Measurements from ENCODE around the gene RTL10. TPM values are rescaled to one million over a fixed set of nuclear protein-coding genes. Genes with fewer than 3 reads are reported as not detected.

Gene RTL10
- polyA plus RNA-seq, 1 donor from 2014 or later, result 11.7 TPM

DNA sequence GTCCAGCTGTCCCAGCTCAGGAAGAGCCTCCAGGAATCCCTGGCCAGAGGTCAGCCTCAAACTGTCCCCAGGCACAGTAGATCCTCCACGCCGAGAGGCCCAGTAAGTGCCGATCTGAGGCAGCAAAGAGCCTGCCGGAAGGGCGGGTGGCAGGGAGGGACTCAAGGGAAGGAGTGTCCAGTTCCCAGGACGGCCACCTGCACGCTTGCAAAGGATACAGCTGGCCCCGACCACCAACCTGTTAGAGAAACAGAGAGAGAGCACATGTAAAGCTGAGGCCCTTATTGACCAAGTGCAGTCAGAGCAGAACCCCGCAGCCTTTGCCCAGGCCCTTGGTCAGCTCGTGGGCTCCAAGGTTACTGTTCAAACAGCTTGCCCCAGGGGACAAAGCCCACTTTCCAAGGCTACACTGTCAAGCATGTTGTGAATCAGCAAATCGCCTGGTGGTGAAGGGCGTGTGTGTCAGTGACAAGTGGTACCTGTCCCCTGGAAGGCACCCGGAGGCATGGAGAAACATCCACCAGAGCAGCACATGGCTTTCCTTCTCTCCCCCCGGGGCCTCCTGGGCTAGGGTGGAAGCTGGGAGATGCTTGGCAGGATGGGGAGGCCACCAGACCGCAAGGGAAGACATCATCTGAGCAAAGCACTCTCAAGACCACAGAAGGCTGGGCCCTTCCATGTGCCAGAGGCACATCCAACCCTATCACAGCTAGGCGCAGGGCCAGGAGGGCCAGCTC, 44.3 kb upstream of the RTL10 start:
- H3K4me3 ChIP-seq (ENCODE audit: low read length), result no peak overlapping the region
- H3K79me2 ChIP-seq (replicated peaks; ENCODE audit: insufficient read depth, low read length), result no peaks in the 10 kb centered on the region
- no peaks in the 10 kb centered on the region for H3K9me2 ChIP-seq (ENCODE audit: insufficient read depth, low read length)
- no peaks in the 10 kb centered on the region for H3K27me3 ChIP-seq (ENCODE audit: insufficient read depth, low read depth, low read length)
- H3K9ac ChIP-seq (ENCODE audit: low read length), result no peak overlapping the region
- no peaks in the 10 kb centered on the region for H3F3A ChIP-seq (ENCODE audit: insufficient read depth, low read length, poor library complexity, severe bottlenecking)
- no peaks in the 10 kb centered on the region for H4K20me1 ChIP-seq (ENCODE audit: insufficient read depth)
- H3K27ac ChIP-seq (ENCODE audit: low read length), result no peak overlapping the region
- H3K4me2 ChIP-seq (ENCODE audit: low read length), result no peak overlapping the region
- TF ChIP-seq RAD21 (conservative IDR thresholded peaks at IDR 0.05), result no peak
- TF ChIP-seq, protein P1, sequence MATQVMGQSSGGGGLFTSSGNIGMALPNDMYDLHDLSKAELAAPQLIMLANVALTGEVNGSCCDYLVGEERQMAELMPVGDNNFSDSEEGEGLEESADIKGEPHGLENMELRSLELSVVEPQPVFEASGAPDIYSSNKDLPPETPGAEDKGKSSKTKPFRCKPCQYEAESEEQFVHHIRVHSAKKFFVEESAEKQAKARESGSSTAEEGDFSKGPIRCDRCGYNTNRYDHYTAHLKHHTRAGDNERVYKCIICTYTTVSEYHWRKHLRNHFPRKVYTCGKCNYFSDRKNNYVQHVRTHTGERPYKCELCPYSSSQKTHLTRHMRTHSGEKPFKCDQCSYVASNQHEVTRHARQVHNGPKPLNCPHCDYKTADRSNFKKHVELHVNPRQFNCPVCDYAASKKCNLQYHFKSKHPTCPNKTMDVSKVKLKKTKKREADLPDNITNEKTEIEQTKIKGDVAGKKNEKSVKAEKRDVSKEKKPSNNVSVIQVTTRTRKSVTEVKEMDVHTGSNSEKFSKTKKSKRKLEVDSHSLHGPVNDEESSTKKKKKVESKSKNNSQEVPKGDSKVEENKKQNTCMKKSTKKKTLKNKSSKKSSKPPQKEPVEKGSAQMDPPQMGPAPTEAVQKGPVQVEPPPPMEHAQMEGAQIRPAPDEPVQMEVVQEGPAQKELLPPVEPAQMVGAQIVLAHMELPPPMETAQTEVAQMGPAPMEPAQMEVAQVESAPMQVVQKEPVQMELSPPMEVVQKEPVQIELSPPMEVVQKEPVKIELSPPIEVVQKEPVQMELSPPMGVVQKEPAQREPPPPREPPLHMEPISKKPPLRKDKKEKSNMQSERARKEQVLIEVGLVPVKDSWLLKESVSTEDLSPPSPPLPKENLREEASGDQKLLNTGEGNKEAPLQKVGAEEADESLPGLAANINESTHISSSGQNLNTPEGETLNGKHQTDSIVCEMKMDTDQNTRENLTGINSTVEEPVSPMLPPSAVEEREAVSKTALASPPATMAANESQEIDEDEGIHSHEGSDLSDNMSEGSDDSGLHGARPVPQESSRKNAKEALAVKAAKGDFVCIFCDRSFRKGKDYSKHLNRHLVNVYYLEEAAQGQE (IDR thresholded peaks at IDR 0.05; ENCODE audit: borderline replicate concordance), result no peak
- TF ChIP-seq EP300 (conservative IDR thresholded peaks at IDR 0.05; ENCODE audit: poor library complexity, severe bottlenecking), result no peak
- no peak for TF ChIP-seq EZH2 (IDR thresholded peaks at IDR 0.05; ENCODE audit: borderline replicate concordance, insufficient read depth, low read length, poor library complexity, severe bottlenecking)
- H2AFZ ChIP-seq (ENCODE audit: low read depth, low read length), result no peak overlapping the region
- no peaks in the 10 kb centered on the region for H3K36me3 ChIP-seq (ENCODE audit: insufficient read depth, low read length)
- H3K9me3 ChIP-seq (ENCODE audit: low read length), result no peaks in the 10 kb centered on the region

DNA sequence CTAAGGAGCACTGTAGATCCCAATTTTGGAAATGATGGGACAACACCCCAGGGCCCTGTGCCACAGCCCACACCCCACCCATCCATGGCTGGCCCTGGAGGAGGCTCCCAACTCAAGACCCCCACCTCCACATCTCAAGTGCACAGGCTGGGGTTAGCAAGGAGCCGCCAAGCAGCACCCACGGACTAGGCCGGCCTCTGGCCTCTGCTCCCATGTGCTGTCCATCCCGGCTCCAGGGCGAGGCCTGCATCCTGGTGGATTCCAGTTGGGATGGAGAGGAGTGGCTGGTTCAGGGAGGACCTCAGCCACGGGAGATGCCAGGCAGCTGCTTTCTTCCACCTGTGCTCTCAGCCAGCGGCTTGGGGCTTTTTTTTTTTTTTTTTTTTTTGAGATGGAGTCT, 43.5 kb upstream of the RTL10 start:
- no peak overlapping the region for H3K4me3 ChIP-seq (ENCODE audit: low read length)
- H3K9me2 ChIP-seq (ENCODE audit: insufficient read depth, low read length), result no peaks in the 10 kb centered on the region
- H4K20me1 ChIP-seq (ENCODE audit: insufficient read depth), result no peaks in the 10 kb centered on the region
- H3F3A ChIP-seq (ENCODE audit: insufficient read depth, low read length, poor library complexity, severe bottlenecking), result no peaks in the 10 kb centered on the region
- TF ChIP-seq, protein P1 (IDR thresholded peaks at IDR 0.05; ENCODE audit: borderline replicate concordance), result no peak
- no peak for TF ChIP-seq MXI1 (conservative IDR thresholded peaks at IDR 0.05; ENCODE audit: poor library complexity, severe bottlenecking)
- TF ChIP-seq POLR2AphosphoS5 (IDR thresholded peaks at IDR 0.05), result no peak
- TF ChIP-seq, protein P2, sequence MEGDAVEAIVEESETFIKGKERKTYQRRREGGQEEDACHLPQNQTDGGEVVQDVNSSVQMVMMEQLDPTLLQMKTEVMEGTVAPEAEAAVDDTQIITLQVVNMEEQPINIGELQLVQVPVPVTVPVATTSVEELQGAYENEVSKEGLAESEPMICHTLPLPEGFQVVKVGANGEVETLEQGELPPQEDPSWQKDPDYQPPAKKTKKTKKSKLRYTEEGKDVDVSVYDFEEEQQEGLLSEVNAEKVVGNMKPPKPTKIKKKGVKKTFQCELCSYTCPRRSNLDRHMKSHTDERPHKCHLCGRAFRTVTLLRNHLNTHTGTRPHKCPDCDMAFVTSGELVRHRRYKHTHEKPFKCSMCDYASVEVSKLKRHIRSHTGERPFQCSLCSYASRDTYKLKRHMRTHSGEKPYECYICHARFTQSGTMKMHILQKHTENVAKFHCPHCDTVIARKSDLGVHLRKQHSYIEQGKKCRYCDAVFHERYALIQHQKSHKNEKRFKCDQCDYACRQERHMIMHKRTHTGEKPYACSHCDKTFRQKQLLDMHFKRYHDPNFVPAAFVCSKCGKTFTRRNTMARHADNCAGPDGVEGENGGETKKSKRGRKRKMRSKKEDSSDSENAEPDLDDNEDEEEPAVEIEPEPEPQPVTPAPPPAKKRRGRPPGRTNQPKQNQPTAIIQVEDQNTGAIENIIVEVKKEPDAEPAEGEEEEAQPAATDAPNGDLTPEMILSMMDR (IDR thresholded peaks at IDR 0.05; ENCODE audit: poor library complexity, severe bottlenecking), result no peak
- TF ChIP-seq EZH2 (IDR thresholded peaks at IDR 0.05; ENCODE audit: borderline replicate concordance, insufficient read depth, low read length, poor library complexity, severe bottlenecking), result no peak
- TF ChIP-seq SMC3 (conservative IDR thresholded peaks at IDR 0.05; ENCODE audit: poor library complexity), result no peak
- no peak for TF ChIP-seq EP300 (conservative IDR thresholded peaks at IDR 0.05; ENCODE audit: poor library complexity, severe bottlenecking)
- no peak for TF ChIP-seq RAD21 (conservative IDR thresholded peaks at IDR 0.05)
- no peak overlapping the region for H3K27ac ChIP-seq (ENCODE audit: low read length)
- H2AFZ ChIP-seq (ENCODE audit: low read depth, low read length), result no peak overlapping the region
- H3K27me3 ChIP-seq (ENCODE audit: insufficient read depth, low read depth, low read length), result no peaks in the 10 kb centered on the region
- no peak overlapping the region for H3K4me2 ChIP-seq (ENCODE audit: low read length)
- H3K9ac ChIP-seq (ENCODE audit: low read length), result no peak overlapping the region
- no peaks in the 10 kb centered on the region for H3K9me3 ChIP-seq (ENCODE audit: low read length)
- H3K36me3 ChIP-seq (ENCODE audit: insufficient read depth, low read length), result no peaks in the 10 kb centered on the region
- no peaks in the 10 kb centered on the region for H3K79me2 ChIP-seq (replicated peaks; ENCODE audit: insufficient read depth, low read length)
